Activated CD8-positive, alpha-beta T cell treated with anti-CD3 and anti-CD28 coated beads for 36 hours (primary cell): ENCODE results near the gene GNB4. TPM values are rescaled to one million over a fixed set of nuclear protein-coding genes. Genes with fewer than 3 reads are reported as not detected.

ENCODE experiments used
- ATAC-seq: fragments of 200-7000 bp; cut with Tn5 transposase; one replicate; pipeline ENCODE4 v1.10.0; 2021; ENCODE audit warnings: mild to moderate bottlenecking, moderate library complexity
- CTCF ChIA-PET: fragments of 350-600 bp; sonication (Branson Sonifier 250); formaldehyde crosslinking; loops from one replicate; lab custom pipeline; 2021; ENCODE audit warnings: antibody characterized with exemption; lab: Charles Lee
- POLR2A ChIA-PET: fragments of 350-600 bp; sonication (Branson Sonifier 250); formaldehyde crosslinking; loops from one replicate; lab custom pipeline; 2021; ENCODE audit warnings: antibody characterized with exemption; lab: Charles Lee
- DNase-seq: peaks from one replicate; pipeline ENCODE4 v3.0.0-alpha.2; 2020
- H3K27ac Mint-ChIP-seq: one replicate; pipeline ENCODE4 v1.8.0; 2021; ENCODE audit warnings: mild to moderate bottlenecking, mixed read lengths
- H3K27me3 Mint-ChIP-seq: one replicate; pipeline ENCODE4 v1.8.0; 2021; ENCODE audit warnings: mixed read lengths
- H3K36me3 Mint-ChIP-seq: one replicate; pipeline ENCODE4 v1.8.0; 2021; ENCODE audit warnings: low read depth, mixed read lengths
- H3K4me1 Mint-ChIP-seq: one replicate; pipeline ENCODE4 v1.8.0; 2021; ENCODE audit warnings: low read depth, mixed read lengths
- H3K4me3 Mint-ChIP-seq: one replicate; pipeline ENCODE4 v1.8.0; 2021; ENCODE audit warnings: mild to moderate bottlenecking, moderate library complexity, mixed read lengths
- H3K9me3 Mint-ChIP-seq: one replicate; pipeline ENCODE4 v1.8.0; 2021; ENCODE audit warnings: mixed read lengths
- CTCF ChIP-seq: fragments of 200-600 bp; IDR thresholded peaks from one replicate; pipeline ENCODE4 v1.8.0; 2022; ENCODE audit warnings: antibody characterized with exemption, mild to moderate bottlenecking
- intact Hi-C: fragments of 100-400 bp; cut with micrococcal nuclease; formaldehyde crosslinking; loops from one replicate; pipeline ENCODE4 v1.10.0; 2022
- total RNA-seq, 2 experiments: library from RNA; stranded (reverse); gene quantifications; one replicate each; pipeline ENCODE4 v1.2.3, GENCODE V29; 2021

The GNB4 gene
- total RNA-seq, 2 experiments from 2014 or later: 1.1 to 1.3 TPM

GRCh38 chr3:179410999-179411398 is 40.3 kb downstream of the GNB4 start:
- H3K9me3 Mint-ChIP-seq: no peaks in the 10 kb centered on the region
- H3K4me1 Mint-ChIP-seq: no peaks in the 10 kb centered on the region
- H3K27ac Mint-ChIP-seq: no peak overlapping the region
- ATAC-seq (no peak), DNase-seq (no peak)
- H3K27me3 Mint-ChIP-seq: no peaks in the 10 kb centered on the region
- CTCF ChIA-PET: no interaction called here
- POLR2A ChIA-PET: no interaction called here
- intact Hi-C loops: no loop called here
- H3K4me3 Mint-ChIP-seq: no peak overlapping the region
- TF ChIP-seq CTCF: no peak
- no peaks in the 10 kb centered on the region for H3K36me3 Mint-ChIP-seq

GRCh38 chr3:179410331-179410730 is 40.9 kb downstream of the GNB4 start:
- H3K4me1 Mint-ChIP-seq: no peaks in the 10 kb centered on the region
- DNase-seq (no peak), ATAC-seq (no peak)
- H3K36me3 Mint-ChIP-seq: no peaks in the 10 kb centered on the region
- H3K27ac Mint-ChIP-seq: no peak overlapping the region
- intact Hi-C loops: no loop called here
- no peak for TF ChIP-seq CTCF
- H3K4me3 Mint-ChIP-seq: no peak overlapping the region
- ChIA-PET CTCF (no interaction called here), POLR2A (no interaction called here)
- no peaks in the 10 kb centered on the region for H3K9me3 Mint-ChIP-seq
- no peaks in the 10 kb centered on the region for H3K27me3 Mint-ChIP-seq

- ATAC-seq (no peak), DNase-seq (no peak)
- Mint-ChIP-seq H3K9me3 (no peaks in the 10 kb centered on the region), H3K4me3 (no peak overlapping the region), H3K27me3 (no peaks in the 10 kb centered on the region), H3K36me3 (peaks cover 3% of the 10 kb centered on the region), H3K4me1 (no peaks in the 10 kb centered on the region), H3K27ac (no peak overlapping the region)
- TF ChIP-seq CTCF: no peak
- intact Hi-C loops: no loop called here
- ChIA-PET CTCF (no interaction called here), POLR2A (no interaction called here)
Observed at GRCh38 chr3:179404307-179404706, 47.0 kb downstream of the GNB4 start.

DNA sequence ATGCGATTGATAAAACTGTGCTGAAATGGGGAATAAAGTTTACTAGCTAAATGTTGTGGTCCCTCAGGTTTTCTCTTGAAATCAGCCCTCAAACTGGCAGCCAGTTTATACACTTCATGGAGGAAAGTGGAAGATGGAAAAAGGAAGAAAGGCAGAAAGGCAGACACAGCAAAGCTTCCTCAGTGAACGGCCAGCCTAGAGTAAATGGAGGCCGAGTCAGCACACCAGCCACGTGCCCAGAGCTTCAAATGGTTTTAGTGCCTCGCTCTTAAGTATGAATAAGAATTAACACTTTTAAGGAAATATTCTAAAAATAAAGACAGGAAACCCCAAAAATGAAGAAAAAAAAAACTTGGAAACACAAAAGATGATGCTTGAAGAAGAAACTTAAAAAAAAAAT is 48.3 kb downstream of the GNB4 start:
- no peak for TF ChIP-seq CTCF
- no peaks in the 10 kb centered on the region for H3K27me3 Mint-ChIP-seq
- intact Hi-C loops: no loop called here
- peaks cover 3% of the 10 kb centered on the region for H3K36me3 Mint-ChIP-seq
- no peaks in the 10 kb centered on the region for H3K4me1 Mint-ChIP-seq
- ChIA-PET CTCF (interaction anchor here (1.7 kb wide), 1 partner anchor 12 kb away, joined by 4 read pairs; no protein-coding TSS in a partner anchor), POLR2A (no interaction called here)
- ATAC-seq: no peak
- no peak for DNase-seq
- H3K9me3 Mint-ChIP-seq: no peaks in the 10 kb centered on the region
- no peak overlapping the region for H3K4me3 Mint-ChIP-seq
- H3K27ac Mint-ChIP-seq: no peak overlapping the region

DNA sequence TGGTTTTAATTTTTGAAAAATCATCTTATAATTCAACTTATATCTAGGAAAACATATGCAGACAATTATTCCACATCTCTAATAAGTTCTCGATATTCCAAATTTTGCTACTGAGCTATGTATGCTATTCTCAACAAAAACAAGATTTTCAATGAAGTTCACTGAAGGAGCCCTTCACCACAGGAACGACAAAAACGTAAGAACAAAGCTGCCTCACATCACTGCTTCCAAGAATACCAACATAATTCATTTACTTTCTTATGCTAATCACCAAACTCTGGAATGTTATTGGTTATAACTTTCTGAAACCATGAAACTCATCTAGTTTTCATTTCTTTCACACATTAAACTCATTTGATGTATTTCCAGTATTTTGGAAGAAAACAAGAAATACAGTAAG is 49.7 kb downstream of the GNB4 start:
- DNase-seq (no peak), ATAC-seq (no peak)
- intact Hi-C loops: no loop called here
- ChIA-PET POLR2A (no interaction called here), CTCF (interaction anchor here (1.6 kb wide), 1 partner anchor 12 kb away, joined by 5 read pairs; no protein-coding TSS in a partner anchor)
- no peaks in the 10 kb centered on the region for H3K4me1 Mint-ChIP-seq
- TF ChIP-seq CTCF: no peak
- H3K27me3 Mint-ChIP-seq: no peaks in the 10 kb centered on the region
- no peak overlapping the region for H3K4me3 Mint-ChIP-seq
- no peak overlapping the region for H3K27ac Mint-ChIP-seq
- H3K36me3 Mint-ChIP-seq: peaks cover 3% of the 10 kb centered on the region
- H3K9me3 Mint-ChIP-seq: no peaks in the 10 kb centered on the region
